H1 (cell line): Measurements from ENCODE around the gene NMRAL1. TPM values are rescaled to one million over a fixed set of nuclear protein-coding genes. Genes with fewer than 3 reads are reported as not detected.

Source experiments
- CTCF ChIA-PET: fragments of 300-600 bp; sonication (Branson Sonifier 250); formaldehyde crosslinking; loops from one replicate; lab custom pipeline; 2021; ENCODE audit not compliant: partially characterized antibody; lab: Charles Lee
- POLR2A ChIA-PET: fragments of 300-600 bp; sonication (Branson Sonifier 250); formaldehyde crosslinking; loops from one replicate; lab custom pipeline; 2021; ENCODE audit warnings: inconsistent platforms; ENCODE audit not compliant: partially characterized antibody; lab: Charles Lee
- DNase-seq, 2 experiments: peaks; one replicate each; pipeline versions ENCODE4 v3.0.0 to v3.0.0-alpha.2; 2010 to 2022; ENCODE audit warnings: low spot score in 2 of 2, low read depth in 1 of 2, mixed read lengths in 1 of 2
- FAIRE-seq: peaks from 2 replicates; lab custom pipeline; 2011; peaks lifted over from hg19 to GRCh38; lab: Jason Lieb, UNC
- H2AFZ ChIP-seq: 2 replicates; pipeline ENCODE4 v1.8.1; 2012; ENCODE audit warnings: low read length, inconsistent platforms
- H2AK5ac ChIP-seq: 2 replicates; pipeline ENCODE4 v1.6.1; 2013; ENCODE audit warnings: low read depth, low read length
- H2BK120ac ChIP-seq: replicated peaks from 2 replicates; pipeline ENCODE3; 2013; ENCODE audit warnings: low read depth, low read length, inconsistent platforms
- H2BK12ac ChIP-seq: 2 replicates; pipeline ENCODE4 v1.6.1; 2013; ENCODE audit warnings: low read depth, low read length
- H2BK15ac ChIP-seq: 2 replicates; pipeline ENCODE4 v1.6.1; 2013; ENCODE audit warnings: low read length
- H2BK20ac ChIP-seq: 2 replicates; pipeline ENCODE4 v1.6.1; 2013; ENCODE audit warnings: low read length
- H2BK5ac ChIP-seq: 2 replicates; pipeline ENCODE4 v1.6.1; 2013; ENCODE audit warnings: low read depth, low read length
- H3K14ac ChIP-seq: 2 replicates; pipeline ENCODE4 v1.6.1; 2013; ENCODE audit warnings: inconsistent platforms; ENCODE audit not compliant: insufficient read length
- H3K18ac ChIP-seq: 2 replicates; pipeline ENCODE4 v1.6.1; 2013; ENCODE audit warnings: low read length; ENCODE audit errors: extremely low read depth
- H3K23ac ChIP-seq: 2 replicates; pipeline ENCODE4 v1.6.1; 2013; ENCODE audit warnings: inconsistent platforms; ENCODE audit not compliant: insufficient read length
- H3K23me2 ChIP-seq: 2 replicates; pipeline ENCODE4 v1.6.1; 2013; ENCODE audit warnings: low read depth, low read length
- H3K27ac ChIP-seq: 2 replicates; pipeline ENCODE4 v1.6.1; 2011; ENCODE audit warnings: low read depth, low read length, inconsistent platforms
- H3K27me3 ChIP-seq, 4 experiments: replicated peaks in 1 of 4; 1 replicate in 1 of 4; 2 replicates in 3 of 4; pipeline versions ENCODE4 v1.6.1 to v1.8.1; 2011 to 2013; ENCODE audit warnings: low read length in 3 of 4, mild to moderate bottlenecking in 3 of 4, inconsistent platforms in 2 of 4, mixed read lengths in 2 of 4, moderate library complexity in 1 of 4; ENCODE audit not compliant: control insufficient read depth in 3 of 4, insufficient read depth in 3 of 4; ENCODE audit errors: extremely low read depth in 1 of 4
- H3K36me3 ChIP-seq, 4 experiments: 2 replicates each; pipeline versions ENCODE4 v1.6.1 to v1.8.1; 2011 to 2013; ENCODE audit warnings: mild to moderate bottlenecking in 4 of 4, low read length in 3 of 4, moderate library complexity in 2 of 4, control low read depth in 1 of 4, inconsistent platforms in 1 of 4; ENCODE audit not compliant: insufficient read depth in 4 of 4, control insufficient read depth in 2 of 4
- H3K4ac ChIP-seq: replicated peaks from 2 replicates; pipeline ENCODE3; 2013; ENCODE audit warnings: low read length, low read depth, mixed read lengths, inconsistent platforms; ENCODE audit not compliant: insufficient read length
- H3K4me1 ChIP-seq, 4 experiments: replicated peaks in 1 of 4; 1 replicate in 1 of 4; 2 replicates in 3 of 4; pipeline versions ENCODE4 v1.6.1 to v1.8.1; 2011 to 2013; ENCODE audit warnings: low read length in 3 of 4, inconsistent platforms in 2 of 4, mixed read lengths in 1 of 4; ENCODE audit not compliant: insufficient read depth in 4 of 4, control insufficient read depth in 3 of 4
- H3K4me2 ChIP-seq, 2 experiments: 2 replicates each; pipeline versions ENCODE4 v1.6.1 to v1.8.1; 2011 to 2013; ENCODE audit warnings: low read depth in 2 of 2, low read length in 2 of 2, control low read depth in 1 of 2, inconsistent platforms in 1 of 2, mild to moderate bottlenecking in 1 of 2; ENCODE audit not compliant: insufficient read depth in 1 of 2
- H3K4me3 ChIP-seq, 4 experiments: fragments of 200-600, 300-600 bp in 1 of 4; sonication (generic), shearing (Covaris generic), sonication (Bioruptor Twin) in 1 of 4; 2 replicates each; pipeline versions ENCODE4 v1.5.1 to v1.8.1; 2011 to 2016; ENCODE audit warnings: low read length in 4 of 4, low read depth in 3 of 4, control low read depth in 2 of 4, inconsistent platforms in 2 of 4, mild to moderate bottlenecking in 2 of 4, mixed read lengths in 1 of 4, moderate library complexity in 1 of 4; ENCODE audit not compliant: insufficient read depth in 2 of 4; ENCODE audit errors: extremely low read depth in 1 of 4
- H3K56ac ChIP-seq: replicated peaks from 2 replicates; pipeline ENCODE3; 2013; ENCODE audit warnings: low read depth, mild to moderate bottlenecking, mixed read lengths, low read length, inconsistent platforms; ENCODE audit not compliant: insufficient read length
- H3K79me1 ChIP-seq: 2 replicates; pipeline ENCODE4 v1.6.1; 2013; ENCODE audit warnings: low read depth, low read length, control low read depth
- H3K79me2 ChIP-seq, 2 experiments: 2 replicates each; pipeline versions ENCODE4 v1.6.1 to v1.8.1; 2012 to 2013; ENCODE audit warnings: low read length in 2 of 2, mild to moderate bottlenecking in 2 of 2, inconsistent platforms in 1 of 2; ENCODE audit not compliant: insufficient read depth in 2 of 2, control insufficient read depth in 1 of 2
- H3K9ac ChIP-seq, 4 experiments: replicated peaks in 1 of 4; 1 replicate in 1 of 4; 2 replicates in 3 of 4; pipeline versions ENCODE4 v1.6.1 to v1.8.1; 2011 to 2013; ENCODE audit warnings: low read depth in 3 of 4, low read length in 3 of 4, control low read depth in 2 of 4, mild to moderate bottlenecking in 2 of 4, moderate library complexity in 2 of 4, inconsistent platforms in 1 of 4; ENCODE audit errors: extremely low read depth in 1 of 4
- H3K9me3 ChIP-seq, 2 experiments: 2 replicates each; pipeline versions ENCODE4 v1.6.1 to v1.8.1; 2012 to 2013; ENCODE audit warnings: mild to moderate bottlenecking in 2 of 2, moderate library complexity in 2 of 2, control low read depth in 1 of 2, inconsistent platforms in 1 of 2, low read depth in 1 of 2, low read length in 1 of 2, mixed read lengths in 1 of 2; ENCODE audit not compliant: insufficient read depth in 2 of 2
- H4K20me1 ChIP-seq, 2 experiments: replicated peaks in 1 of 2; 2 replicates each; pipeline versions ENCODE3 to v1.8.1; 2011 to 2013; ENCODE audit warnings: inconsistent platforms in 2 of 2, low read length in 2 of 2, mild to moderate bottlenecking in 1 of 2; ENCODE audit not compliant: insufficient read depth in 2 of 2, control insufficient read depth in 1 of 2
- H4K5ac ChIP-seq: 2 replicates; pipeline ENCODE4 v1.6.1; 2013; ENCODE audit warnings: low read length, low read depth, mixed read lengths, inconsistent platforms; ENCODE audit not compliant: insufficient read length
- H4K8ac ChIP-seq: 2 replicates; pipeline ENCODE4 v1.8.0; 2013; ENCODE audit warnings: mild to moderate bottlenecking, moderate library complexity, low read length, inconsistent platforms; ENCODE audit not compliant: insufficient read depth; ENCODE audit errors: extremely low read depth
- H4K91ac ChIP-seq: replicated peaks from 2 replicates; pipeline ENCODE3; 2013; ENCODE audit warnings: low read length, mixed read lengths, inconsistent platforms; ENCODE audit not compliant: insufficient read length
- CEBPB ChIP-seq: IDR thresholded peaks from 2 replicates; pipeline ENCODE4 v1.6.1; 2012; ENCODE audit warnings: low read depth, low read length
- JUN ChIP-seq: IDR thresholded peaks from 2 replicates; pipeline ENCODE4 v1.6.1; 2011; ENCODE audit warnings: low read depth, mild to moderate bottlenecking, improper control_type of control experiment, low read length
- POLR2AphosphoS5 ChIP-seq: IDR thresholded peaks from 2 replicates; pipeline ENCODE4 v1.6.1; 2011; ENCODE audit warnings: low read depth, low read length
- RBBP5 ChIP-seq: IDR thresholded peaks from 2 replicates; pipeline ENCODE4 v1.7.1; 2012; ENCODE audit warnings: low read depth, mild to moderate bottlenecking, inconsistent platforms, low read length, moderate library complexity, borderline replicate concordance
- SP1 ChIP-seq: IDR thresholded peaks from 2 replicates; pipeline ENCODE4 v1.6.1; 2011; ENCODE audit warnings: low read depth, low read length
- SUZ12 ChIP-seq: fragments of 200-600 bp; sonication (generic); IDR thresholded peaks from 2 replicates; pipeline ENCODE4 v1.6.1; 2012; ENCODE audit warnings: mild to moderate bottlenecking, inconsistent platforms, low read length, moderate library complexity, mixed read lengths
- WGBS, 2 experiments: shearing (Covaris generic) in 1 of 2; methylation state at CpG; one replicate each; pipeline versions ENCODE4 v1.1.6 to v1.1.7; 2013 to 2015; ENCODE audit warnings: low lambda C conversion rate in 2 of 2, mixed read lengths in 2 of 2, inconsistent platforms in 1 of 2, low coverage in 1 of 2, missing lambda C conversion rate in 1 of 2; ENCODE audit not compliant: insufficient replicate concordance in 2 of 2, insufficient coverage in 1 of 2, insufficient read length in 1 of 2; ENCODE audit errors: extremely low coverage in 1 of 2, missing lambda C conversion rate in 1 of 2; 5-methylcytosine and 5-hydroxymethylcytosine counted together
- polyA plus RNA-seq, 7 experiments: library from polyadenylated mRNA; depleted of rRNA in 3 of 7; stranded (reverse) in 5 of 7; unstranded in 2 of 7; fragments of >200 nt in 5 of 7; fragments of 200-250 nt in 2 of 7; gene quantifications; 1 replicate in 5 of 7; 2 replicates in 1 of 7; 4 replicates in 1 of 7; pipeline versions ENCODE4 v1.2.1 to v1.2.3, GENCODE V29; 2011 to 2013; ENCODE audit warnings: missing spikeins in 2 of 7, mixed read lengths in 2 of 7
- total RNA-seq: library from RNA; stranded (reverse); fragmentation: NEBNext Ultra II Directional; extraction: Animal tissue kit (Norgen Biotek cat#: 25700); gene quantifications from 2 replicates; pipeline ENCODE4 v1.2.1, GENCODE V29; 2021

NMRAL1 gene
- total and polyA plus RNA-seq, 2 of the 8 experiments (the other 6 are each of a cell fraction or from before 2014, with no cell fraction given) = 66.8 to 143 TPM

DNA sequence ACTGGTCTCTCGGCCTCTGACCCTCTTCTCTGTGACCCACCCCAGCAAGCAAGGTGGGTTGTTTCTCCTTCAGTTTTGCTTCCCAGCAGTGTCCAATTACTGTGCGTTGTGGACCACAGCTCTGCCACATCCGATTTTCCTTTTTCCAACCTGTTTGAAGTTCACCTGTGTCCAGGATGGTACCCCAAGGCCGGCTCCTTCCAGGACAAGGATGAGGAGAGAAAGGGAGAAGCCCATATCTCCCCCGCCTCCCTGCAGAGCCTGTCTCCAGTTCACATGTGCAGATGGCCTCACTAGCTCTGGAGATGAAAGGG, 13.5 kb downstream of the NMRAL1 start:
- Histone ChIP-seq H2BK5ac (no peak overlapping the region), H3K23me2 (no peaks in the 10 kb centered on the region), H3K79me1 (no peaks in the 10 kb centered on the region; the same call in 1 of the 2 replicates), H4K20me1 (peaks cover 4 to 16% of the 10 kb centered on the region in 2 experiments), H3K23ac (no peak overlapping the region), H4K91ac (no peak overlapping the region), H3K36me3 (peaks cover 8 to 43% (median 19%) of the 10 kb centered on the region in 4 experiments), H2AK5ac (no peak overlapping the region), H3K27ac (no peak overlapping the region), H3K4me3 (no peak overlapping the region), H2BK20ac (no peak overlapping the region), H4K8ac (no peak overlapping the region), H2AFZ (no peak overlapping the region), H3K56ac (no peak overlapping the region), H3K4ac (no peak overlapping the region), H3K27me3 (no peaks in the 10 kb centered on the region), H3K18ac (no peak overlapping the region), H3K79me2 (no peaks in the 10 kb centered on the region), H2BK120ac (no peak overlapping the region), H3K4me2 (no peak overlapping the region), H3K14ac (no peak overlapping the region), H3K9ac (no peak overlapping the region), H4K5ac (no peak overlapping the region), H2BK15ac (no peak overlapping the region), H3K4me1 (peaks cover 0 to 9% (median 3%) of the 10 kb centered on the region in 4 experiments; a peak in 4 of 7 replicates), H3K9me3 (no peaks in the 10 kb centered on the region), H2BK12ac (no peak overlapping the region)
- DNase-seq = no peak
- WGBS, 2 experiments = 89% methylated on average over 5 of the region's 5 CpGs; no CpG with 5 or more reads in 1 of the 2 experiments
- no peak for TF ChIP-seq POLR2AphosphoS5
- TF ChIP-seq JUN = no peak
- no peak for TF ChIP-seq SP1
- no peak for TF ChIP-seq RBBP5
- no peak for TF ChIP-seq SUZ12
- no peak for TF ChIP-seq CEBPB
- ChIA-PET POLR2A (interaction anchor here (0.6 to 21.6 kb wide), 5 partner anchors 9 to 358 kb away, joined by 3 to 257 read pairs (median 29); partner anchors contain the start of genes HMOX2 and NMRAL1), CTCF (interaction anchor here (1.1 to 1.3 kb wide), 3 partner anchors 17 to 58 kb away, joined by 3 to 5 read pairs (median 3); no protein-coding TSS in a partner anchor)
- FAIRE-seq = no peak
